ENCODE measurements around the gene SEZ6L2.
"Not testable (repeated sequence)": the region's sequence is repeated elsewhere in the genome, so short reads cannot be mapped to it uniquely, and the experiment has no call there.

Gene SEZ6L2

DNA sequence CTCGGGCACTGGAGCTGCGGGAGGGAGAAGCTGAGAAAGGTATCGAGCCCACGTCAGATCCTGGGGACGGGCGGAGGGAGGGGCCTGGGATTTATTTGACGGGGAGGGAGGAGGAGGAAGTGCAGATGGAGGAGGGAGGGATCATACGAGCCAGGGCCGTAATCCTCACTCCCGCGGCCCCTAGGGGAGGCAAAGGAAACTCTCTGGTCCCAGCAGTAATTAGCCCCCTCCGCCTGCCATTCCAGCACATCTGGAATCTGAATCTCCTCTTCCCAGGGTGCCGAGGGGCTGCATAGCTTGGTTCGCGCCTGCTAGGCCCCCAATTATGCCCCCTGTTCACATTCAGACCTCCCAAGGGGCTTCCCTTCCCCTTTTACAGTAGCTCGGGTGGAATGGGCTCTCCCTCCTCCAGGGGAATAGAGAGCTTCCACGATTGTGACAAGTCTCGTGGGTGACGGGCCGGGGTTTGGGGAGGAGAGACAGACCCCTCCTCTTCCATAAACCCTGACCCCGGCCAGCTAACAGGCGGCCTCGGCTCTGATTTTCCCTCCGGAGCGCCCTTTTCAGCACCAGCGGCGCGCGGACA, at the start of gene SEZ6L2:
Gene SEZ6L2 (minus strand): TSS at position 35 of the 586 bp plus-strand sequence. CDS start 531 bp downstream, outside the sequence.
- peak; percentile 87 for DNase-seq (ENCODE audit: low spot score)

DNA sequence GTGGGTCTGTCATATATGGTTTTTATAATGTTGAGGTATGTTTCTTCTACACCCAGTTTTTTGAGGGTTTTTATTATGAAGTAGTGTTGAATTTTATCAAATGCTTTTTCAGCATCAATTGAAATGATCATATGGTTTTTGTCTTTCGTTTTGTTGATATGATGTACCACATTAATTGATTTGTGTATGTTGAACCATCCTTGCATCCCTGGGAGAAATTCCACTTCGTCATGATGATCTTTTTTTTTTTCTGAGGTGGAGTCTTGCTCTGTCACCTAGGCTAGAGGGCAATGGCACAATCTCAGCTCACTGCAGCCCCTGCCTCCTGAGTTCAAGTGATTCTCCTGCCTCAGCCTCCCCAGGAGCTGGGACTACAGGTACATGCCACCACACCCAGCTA, 48.5 kb upstream of the SEZ6L2 start:
- DNase-seq (ENCODE audit: low spot score) = no peak

DNA sequence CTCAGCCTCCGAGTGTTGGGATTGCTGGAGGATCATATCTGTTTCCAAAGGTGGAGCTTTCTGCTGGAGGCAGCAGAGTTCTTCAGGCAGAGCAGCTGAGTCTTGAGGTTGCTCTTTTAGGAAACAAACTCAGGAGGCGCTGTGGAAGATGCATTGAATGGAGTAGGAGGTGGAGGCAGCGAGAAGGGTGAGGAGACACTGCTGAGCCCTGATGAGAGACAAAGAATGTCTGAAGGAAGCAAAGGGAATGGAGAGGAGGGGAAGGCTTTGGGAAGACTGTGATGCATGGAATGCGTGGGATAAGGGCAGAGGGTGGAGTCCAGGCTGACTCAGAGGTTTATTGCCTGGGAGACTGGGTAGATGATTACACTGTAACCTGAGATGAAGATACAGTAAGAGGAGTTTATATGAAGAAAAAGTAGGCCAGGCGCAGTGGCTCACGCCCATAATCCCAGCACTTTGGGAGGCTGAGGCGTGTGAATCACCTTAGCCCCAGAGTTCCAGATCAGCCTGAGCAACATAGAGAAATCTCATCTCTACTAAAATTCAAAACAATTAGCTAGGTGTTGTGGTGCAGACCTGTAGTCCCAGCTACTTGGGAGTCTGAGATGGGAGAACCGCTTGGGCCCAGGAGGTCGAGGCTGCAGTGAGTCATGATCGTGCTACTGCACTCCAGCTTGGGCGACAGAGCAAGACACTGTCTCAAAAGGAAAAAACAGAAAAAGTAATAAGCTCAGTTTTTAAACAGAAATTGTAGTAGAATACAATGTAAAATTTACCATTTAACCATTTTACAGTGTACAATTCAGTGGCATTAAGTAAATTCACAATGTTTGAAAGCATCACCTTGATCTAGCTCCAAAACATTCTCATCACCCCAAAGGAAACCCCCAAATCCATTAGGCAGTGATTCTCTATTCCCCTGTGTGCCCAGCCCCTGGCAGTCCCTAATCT, 44.8 kb upstream of the SEZ6L2 start:
- DNase-seq (ENCODE audit: low spot score) = no peak

DNA sequence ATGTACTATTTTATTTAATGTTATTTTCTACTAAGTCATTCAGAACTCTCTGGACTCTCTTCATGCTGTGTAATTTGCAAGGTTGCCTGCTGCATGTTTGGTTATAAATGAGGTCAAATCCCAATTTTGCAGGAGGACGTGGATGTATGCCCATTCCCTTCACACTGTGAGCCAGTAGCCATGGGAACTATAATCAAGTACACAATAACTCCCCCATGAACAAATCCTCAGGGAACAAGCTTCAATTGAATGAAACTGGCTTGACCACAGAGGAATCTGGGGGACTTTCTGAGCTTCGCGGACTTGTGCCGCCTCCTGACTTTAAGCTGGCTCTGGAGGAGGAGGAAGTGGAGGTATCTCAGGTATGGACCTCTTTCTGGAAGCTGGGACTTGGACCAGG, 41.3 kb upstream of the SEZ6L2 start:
- DNase-seq (ENCODE audit: low spot score) = no peak

DNA sequence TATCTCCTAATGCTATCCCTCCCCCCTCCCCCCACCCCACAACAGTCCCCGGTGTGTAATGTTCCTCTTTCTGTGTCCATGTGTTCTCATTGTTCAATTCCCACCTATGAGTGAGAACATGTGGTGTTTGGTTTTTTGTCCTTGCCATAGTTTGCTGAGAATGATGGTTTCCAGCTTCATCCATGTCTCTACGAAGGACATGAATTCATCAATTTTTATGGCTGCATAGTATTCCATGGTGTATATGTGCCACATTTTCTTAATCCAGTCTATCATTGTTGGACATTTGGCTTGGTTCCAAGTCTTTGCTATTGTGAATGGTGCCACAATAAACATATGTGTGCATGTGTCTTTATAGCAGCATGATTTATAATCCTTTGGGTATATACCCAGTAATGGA, 32.4 kb upstream of the SEZ6L2 start:
- DNase-seq (ENCODE audit: low spot score) = not testable (repeated sequence)

DNA sequence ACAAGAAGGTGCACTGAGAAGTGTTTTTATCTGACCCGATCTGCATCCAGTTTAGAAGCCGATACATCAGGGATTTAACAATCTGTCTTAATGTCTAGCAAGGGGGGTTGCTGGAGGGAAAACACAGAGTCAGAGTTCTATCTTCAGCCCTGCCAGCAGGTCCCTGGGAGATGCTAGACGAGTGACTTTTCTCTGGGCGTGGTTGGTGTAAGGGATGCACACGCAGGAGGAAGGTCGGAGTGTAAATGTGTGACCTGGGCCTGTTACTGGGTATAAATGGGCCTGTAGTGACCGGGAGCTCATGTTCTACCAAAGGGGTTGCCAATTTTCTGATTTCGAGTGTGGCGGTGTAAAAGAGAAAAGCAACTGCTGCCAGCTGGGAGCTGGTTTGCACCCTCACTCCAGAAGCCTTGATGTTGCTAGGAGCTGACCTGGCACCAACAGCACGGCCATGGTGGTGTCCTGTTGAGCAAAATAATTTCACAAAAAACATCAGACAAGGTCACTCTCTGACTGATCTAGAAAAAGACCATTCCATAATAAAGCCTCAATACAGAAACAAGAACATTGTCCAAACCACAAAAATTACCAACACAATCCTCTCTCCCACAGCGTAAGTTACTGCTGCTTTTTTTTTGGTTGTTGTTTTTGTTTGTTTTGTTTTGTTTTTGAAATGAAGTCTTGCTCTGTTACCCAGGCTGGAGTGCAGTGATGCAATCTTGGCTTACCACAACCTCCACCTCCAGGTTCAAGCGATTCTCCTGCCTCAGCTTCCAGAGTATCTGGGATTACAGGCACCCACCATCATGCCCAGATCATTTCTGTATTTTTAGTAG, 27.9 kb upstream of the SEZ6L2 start:
- DNase-seq (ENCODE audit: low spot score) = peak; percentile 18

DNA sequence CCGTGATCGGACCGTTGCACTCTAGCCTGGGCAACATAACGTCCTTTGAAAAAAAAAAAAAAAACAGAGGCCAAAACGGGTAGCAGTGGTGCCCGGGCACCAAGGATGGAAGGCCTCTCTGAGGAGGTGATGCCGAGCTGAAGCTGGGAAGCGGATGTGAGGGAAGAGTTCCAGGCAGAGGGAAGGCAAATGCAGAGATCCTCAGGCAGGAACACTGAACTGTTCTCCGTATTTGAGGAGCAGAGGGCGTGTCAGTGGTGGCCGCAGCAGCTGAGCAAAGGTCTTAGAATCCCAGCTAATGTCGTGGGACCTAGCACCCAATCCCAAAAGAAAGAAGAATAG, 27.3 kb upstream of the SEZ6L2 start:
- DNase-seq (ENCODE audit: low spot score) = peak; percentile 37

DNA sequence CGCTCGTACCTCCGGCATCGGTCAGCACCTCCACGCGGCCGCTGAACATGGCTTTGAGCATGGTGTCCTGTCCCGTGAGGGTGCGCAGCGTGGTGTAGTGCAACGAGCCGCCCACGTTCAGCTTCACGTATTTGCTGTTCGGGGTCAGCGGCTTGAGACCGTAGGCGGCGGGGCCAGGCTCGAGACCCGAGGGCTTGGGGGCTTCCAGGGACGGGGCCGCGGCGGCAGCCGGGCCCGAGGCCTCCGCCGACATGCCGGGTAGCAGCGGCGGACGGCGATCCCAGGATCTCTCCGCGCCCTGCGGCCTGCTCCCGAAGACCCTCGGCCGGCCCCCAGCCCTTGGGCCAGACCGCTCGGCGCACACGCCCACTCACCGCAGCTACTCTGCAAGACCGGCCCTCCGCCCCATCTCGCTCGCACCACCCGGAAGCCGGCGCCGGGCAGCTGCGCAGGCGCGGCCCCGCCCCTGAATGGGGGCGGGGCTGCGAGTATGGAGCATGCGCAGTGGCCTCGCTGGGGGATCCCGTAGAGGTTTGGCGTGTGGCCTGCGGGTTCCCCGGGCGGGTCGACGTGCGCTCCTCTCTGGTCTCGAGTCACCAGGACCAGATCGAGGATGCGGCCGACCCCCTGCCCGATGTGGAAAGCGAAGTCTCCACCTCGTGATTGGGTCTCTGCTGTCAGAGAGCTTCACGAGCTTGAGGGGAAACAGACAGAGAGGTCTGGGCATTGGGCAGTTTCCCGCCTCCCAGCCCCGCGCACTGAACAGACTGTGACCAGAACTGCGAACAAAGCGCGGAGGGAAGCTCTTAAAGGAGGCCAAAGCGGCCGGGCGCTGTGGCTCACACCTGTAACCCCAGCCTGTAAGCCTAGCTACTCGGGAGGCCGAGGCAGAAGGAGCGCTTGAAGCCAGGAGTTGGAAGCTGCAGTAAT, 26.7 kb upstream of the SEZ6L2 start, which contains the start of gene KCTD13:
Gene KCTD13 (minus strand): TSS at position 446 of the 930 bp plus-strand sequence. CDS start 193 bp downstream, at position 253.
- DNase-seq (ENCODE audit: low spot score) = peak; percentile 85

DNA sequence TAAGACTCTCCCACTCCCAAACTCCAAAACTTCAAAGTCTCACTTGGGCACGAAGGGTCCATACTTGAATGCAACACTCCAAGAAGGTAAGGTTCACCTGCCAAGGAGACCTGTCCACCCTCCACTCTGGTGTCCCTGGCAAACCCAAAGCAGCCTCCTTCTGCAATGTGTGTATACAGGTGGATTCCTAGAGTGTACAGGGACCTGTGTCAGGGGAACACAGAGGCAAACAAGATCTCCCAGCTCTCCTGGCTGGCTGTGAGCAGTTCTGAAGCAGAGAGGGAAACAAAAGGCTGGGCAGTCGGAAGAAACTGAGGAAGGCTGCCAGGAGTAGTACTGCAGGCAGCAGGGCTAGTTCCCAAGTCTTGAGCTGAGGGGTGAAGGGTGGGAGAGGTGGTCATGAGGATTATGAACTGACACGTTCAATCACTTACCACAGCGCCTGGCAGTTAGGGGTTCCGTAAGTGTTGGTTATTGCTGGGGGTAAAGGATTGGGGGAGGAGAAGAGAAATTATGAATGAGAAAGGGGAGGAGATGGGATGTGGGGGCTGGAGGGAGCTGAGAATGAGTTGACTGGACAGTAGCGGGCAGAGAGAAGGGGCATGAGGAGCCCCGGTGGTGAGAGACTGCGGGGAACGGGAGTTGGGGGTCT, 25.9 kb upstream of the SEZ6L2 start:
- peak; percentile 25 for DNase-seq (ENCODE audit: low spot score)

DNA sequence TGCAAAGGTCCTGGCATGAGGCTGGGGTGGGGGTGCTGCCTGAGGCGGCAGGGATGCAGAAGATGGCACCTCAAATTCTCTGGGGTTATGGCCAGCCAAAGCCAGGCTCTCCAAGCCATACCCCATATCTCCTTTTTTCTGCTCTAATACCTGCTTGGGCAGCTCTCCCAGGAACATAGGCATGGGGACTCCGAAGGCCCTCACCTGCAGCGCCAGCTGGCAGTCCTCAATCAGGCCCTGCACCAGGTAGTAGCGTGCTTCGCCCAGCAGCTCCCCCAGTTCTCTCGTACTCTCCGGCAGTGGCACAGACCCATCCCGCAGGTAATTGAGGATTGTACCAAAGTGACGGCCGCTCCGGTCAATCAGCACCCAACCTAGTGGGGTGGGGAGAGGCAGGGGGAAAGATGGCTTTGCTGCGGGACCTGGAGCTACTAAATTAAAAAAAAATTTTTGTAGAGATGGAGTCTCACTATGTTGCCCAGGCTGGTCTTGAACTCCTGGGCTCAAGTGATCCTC, 23.7 kb upstream of the SEZ6L2 start:
- no peak for DNase-seq (ENCODE audit: low spot score)

DNA sequence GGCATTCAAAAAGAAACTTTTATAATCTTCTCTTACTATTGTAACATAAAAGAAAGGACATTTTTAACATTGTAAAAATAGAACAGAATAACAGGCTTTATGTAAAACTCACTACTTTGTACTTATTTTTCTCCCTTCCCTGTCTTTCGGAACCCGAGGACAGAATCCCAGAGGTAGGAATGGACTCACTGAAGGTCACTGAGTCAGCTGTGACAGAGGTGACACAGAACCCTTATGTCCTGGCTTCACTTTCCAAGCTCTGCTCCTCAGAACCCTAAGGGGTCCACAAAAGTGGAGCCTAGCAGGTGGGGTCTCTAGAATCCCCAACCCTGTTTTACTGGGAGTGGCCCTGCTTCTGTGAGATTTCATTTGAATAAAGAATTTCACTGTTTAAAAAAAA, 23.0 kb upstream of the SEZ6L2 start:
- no peak for DNase-seq (ENCODE audit: low spot score)

DNA sequence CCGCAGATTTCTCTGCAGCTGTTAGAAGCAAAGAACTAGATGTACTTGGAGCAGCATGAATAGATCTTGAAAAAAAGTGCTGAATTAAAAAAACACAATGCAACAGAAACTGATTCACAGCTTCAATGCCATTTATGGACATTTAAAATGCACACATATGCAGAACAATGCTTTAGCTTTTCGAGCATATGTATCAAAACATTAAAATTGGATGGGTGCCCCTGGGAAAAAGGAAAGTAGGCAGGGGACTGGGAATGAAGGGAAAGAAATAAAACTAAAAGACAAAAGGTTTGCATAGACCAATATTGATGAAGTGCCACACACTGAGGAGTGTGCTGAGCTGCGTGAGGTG, 21.7 kb upstream of the SEZ6L2 start:
- DNase-seq (ENCODE audit: low spot score) = no peak

DNA sequence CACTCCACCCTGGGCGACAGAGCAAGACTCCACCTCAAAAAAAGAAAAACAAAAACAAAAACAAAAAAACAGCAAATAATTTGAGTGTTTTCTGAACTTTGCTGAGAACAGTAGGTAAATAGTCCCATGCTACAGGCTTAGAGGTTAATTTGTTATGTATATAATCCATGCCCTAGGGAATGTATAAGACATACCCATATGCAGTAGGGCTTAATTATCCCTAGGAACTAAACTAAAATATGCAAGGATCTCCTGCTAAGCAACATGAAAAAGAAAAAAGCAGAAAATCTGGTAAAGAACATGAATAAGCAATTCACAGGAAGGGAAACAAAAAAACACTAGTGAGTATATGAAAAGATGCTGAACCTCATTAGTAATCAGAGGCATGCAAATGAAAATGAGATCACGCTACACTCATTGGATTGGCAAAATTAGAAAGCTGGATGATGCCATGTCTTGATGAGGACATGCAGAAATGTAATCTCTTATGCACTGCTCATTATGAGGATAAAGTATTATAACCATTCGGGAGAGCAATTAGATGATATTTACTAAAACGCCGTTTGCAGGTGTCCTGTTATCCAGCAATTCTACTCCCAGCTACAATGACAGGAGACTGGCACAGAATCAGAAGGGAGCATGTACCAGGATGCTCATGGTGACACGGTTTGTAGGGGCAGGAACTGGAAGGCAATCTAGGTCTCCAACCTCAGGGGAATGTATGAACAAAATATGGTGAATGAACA, 21.1 kb upstream of the SEZ6L2 start:
- peak; percentile 76 for DNase-seq (ENCODE audit: low spot score)

DNA sequence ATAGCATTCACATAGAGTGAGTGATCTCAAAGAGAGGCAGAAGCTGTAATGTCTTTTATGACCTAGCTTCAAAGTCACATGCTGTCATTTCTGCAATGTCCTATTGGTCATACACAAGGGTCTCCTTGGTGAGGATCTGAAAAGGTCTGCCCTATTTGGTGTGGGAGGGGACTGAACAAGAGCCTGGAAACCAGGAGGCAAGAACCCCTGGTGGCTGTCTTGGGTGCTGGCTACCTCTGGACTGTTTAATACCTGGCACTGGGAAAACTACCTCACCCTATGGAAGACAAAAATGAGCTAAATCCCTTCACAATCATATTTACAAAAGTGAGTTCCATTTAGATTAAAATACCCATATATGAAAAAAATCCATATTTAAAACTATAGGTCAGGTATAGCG, 17.6 kb upstream of the SEZ6L2 start:
- DNase-seq (ENCODE audit: low spot score) = no peak

DNA sequence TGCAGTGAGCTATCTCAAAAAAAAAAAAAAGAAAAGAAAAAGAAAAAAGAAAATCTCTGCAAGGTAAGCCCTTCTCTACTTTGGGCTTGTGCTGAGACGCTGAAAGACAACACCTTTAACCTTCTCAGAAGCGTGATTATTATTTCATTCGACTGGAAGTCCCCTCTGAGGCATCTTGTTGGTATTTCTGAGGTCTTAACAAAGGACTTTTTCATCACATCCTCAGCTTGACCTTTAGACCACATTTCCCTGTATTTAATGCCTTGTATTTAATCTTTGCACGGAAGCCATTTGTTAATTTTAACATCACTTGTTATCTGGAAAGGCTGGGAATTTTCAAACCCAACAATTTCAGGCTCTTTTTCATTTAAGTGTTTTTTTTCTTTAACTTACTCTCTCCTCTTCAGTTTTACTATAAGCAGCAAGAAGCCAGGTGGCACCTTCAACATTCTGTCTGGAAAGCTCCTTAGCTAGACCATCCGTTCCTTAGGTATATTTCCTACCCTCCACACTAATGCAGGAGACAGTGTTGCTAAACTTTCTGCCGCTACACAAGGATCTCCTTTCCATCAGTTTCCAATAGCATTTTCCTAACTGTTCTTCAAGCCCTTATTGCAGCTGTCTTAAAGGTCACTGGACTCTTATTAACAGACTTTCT, 16.4 kb upstream of the SEZ6L2 start:
- no peak for DNase-seq (ENCODE audit: low spot score)

DNA sequence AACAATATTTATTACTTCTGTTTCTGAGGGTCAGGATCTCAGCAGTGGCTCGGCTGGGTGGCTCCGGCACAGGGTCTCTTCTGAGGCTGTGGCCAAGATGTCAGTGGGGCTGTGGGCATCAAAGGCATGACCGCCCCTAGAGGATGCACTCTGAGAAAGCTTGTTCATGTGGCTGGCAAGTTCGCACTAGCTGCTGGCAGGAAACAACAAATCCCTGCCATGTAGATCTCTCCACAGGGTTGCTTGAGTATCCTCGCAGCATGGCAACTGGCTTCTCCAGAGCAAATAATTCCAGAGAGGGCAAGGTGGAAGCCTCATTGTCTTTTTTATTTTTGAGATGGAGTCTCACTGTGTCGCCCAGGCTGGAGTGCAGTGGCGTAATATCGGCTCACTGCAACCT, 14.2 kb upstream of the SEZ6L2 start:
- DNase-seq (ENCODE audit: low spot score) = no peak

DNA sequence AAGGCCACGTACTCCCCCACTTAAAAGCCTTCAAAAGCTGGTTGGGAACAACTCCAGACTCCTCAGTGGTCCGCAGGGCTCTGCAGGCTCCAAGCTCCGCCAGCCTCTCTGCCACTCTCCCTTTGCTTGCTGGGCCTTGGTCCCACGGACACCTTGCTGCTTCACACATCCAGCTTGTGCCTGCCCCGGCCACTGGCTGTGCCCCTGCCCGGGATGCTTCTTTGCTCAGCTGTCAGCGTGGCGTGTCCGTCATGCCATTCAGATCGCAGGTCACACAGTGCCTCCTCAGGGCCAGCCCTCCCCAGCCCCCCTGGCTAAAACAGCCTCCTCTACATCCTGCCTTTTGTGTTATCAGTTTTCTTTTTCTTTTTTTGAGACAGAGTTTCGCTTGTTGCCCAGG, 12.7 kb upstream of the SEZ6L2 start:
- DNase-seq (ENCODE audit: low spot score) = no peak

DNA sequence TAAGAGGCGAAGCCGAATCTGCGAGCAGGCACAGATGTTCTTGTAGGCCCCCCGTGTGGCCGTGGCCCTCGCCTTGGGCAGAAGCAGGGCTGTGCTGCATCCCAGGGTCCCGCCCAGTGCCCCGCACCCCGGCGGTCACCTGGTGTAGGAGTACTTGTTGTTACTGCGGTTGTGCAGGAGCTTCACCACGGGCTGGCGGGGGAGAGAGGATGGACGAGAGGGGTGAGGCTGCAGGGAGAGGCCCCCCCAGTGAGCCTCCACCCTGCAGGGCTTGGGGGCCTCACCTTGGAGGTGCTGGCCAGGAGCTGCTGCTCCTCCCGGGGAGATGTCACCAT, 12.3 kb upstream of the SEZ6L2 start:
- no peak for DNase-seq (ENCODE audit: low spot score)

DNA sequence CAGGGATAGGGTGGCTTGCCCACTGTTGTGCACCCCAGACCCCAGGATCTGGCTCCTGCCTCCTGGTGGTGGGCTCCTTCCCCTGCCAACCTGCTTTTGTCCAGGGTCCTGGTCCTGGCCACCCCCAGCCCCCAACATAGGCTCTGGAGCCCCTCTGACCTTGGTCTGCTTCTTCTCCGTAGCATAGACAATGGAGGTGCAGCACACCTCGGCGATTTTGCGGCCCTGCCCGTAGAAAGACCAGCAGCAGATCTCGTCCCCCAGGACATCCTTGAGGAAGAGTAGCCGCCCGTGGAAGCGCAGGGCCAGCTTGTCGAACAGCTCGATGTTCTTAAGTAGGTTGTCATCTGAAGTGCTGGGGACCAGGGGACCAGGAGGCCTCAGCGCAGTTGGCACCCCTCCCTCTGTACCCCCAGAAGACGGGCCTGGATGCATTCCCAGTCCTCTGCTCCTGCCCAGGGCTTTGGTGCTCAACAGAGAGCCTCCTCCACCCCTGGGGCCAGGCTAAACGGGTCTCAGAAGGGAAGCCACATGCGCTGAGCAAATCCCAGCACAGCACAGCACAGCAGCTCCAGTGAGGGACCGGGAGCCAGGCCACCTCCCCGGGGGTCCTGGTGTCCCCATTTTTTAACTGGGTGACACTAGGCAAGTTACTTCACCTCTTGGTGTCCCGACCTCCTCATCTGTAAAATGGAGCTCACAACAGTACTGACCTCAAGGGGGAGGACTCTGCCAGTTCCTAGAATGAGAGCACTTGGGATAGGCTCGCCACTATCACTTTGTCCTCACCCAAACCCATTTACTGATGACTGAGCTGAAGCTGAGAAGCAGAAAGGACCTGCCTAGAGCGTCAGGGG, 11.7 kb upstream of the SEZ6L2 start:
- DNase-seq (ENCODE audit: low spot score) = no peak

All from pons (tissue), 1 donor.